ENCODE data around the gene PTGIS. TPM values are rescaled to one million over a fixed set of nuclear protein-coding genes. Genes with fewer than 3 reads are reported as not detected.

The PTGIS gene
- total RNA-seq, 1 experiment from 2014 or later, result not detected

DNA sequence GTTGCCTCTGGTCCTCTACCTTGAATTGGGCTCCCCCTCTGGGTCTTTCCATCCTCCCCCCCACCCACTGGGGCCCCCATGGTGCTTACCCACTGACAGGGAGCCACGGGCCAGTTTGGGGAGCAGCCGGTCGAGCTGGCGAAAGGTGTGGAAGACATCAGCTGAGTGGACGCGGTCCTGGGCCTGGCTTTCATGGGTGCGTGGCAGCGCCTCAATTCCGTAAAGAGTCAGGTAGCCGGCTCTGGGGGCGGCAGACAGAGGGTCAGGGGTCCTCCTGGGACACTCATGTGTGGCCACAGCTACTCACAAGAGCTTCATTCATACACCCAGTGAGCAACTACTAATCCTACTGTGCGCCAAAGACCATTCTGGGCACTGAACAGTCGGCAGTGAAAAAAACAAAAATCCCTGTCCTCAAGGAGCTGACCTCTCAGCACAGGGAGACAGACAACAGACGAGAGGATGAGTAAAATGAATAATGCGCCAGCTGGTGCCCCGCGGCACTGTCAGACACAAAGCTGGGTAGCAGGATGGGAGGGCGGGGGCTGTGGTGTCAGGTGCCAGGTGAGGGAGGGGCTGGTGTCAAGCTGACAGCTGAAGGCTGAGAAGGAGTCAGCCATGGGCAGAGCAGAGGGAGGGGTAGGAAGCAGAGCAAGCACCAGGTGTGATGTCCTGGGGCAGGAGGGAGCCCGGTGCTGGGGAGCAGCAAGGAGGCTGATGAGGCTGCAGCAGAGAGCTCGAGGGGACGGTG is 28.3 kb downstream of the PTGIS start:
- DNase-seq (ENCODE audit: extremely low read depth, low read depth), result no peak

DNA sequence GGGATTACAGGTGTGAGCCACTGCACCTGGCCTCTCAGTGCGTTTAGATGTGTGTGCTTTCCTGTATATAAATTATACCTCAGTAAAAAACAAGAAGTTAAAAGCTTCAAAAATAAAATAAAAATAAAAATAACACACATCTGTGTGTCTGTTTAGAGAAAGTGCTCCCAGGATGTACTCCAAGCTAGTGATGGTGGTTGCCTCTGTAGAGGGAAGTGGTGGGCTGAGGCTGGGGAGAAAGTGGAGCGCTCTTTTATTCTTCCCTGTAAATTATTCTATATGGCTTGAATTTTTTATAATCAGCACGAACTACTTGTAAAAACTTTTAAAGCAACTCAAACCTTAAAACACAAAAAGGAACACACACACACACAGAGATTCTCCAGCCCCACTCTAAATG is 29.0 kb downstream of the PTGIS start:
- no peak for DNase-seq (ENCODE audit: extremely low read depth, low read depth)

DNA sequence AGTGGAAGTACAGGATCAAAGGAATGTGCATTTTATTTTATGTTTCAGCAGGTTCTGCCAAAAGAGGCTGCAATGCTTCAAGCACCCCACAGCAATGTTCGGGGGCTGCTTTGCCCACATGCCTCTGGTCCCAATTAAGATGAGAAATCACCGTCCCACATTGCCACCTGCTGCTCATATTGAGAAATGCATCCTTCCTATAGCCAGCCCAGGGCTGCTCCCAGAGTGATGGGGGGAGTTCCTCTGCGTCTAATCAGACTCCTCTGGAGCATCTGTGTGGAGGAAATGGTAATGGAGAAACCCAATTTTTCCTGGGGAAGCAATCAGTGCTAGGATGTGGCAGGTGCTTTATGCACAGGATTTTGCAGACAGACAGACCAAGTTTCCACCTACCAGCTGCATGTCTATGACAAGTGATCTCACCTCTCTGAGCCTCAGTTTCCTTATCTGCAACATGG is 33.7 kb downstream of the PTGIS start:
- peak; percentile 56 for DNase-seq (ENCODE audit: extremely low read depth, low read depth)

DNA sequence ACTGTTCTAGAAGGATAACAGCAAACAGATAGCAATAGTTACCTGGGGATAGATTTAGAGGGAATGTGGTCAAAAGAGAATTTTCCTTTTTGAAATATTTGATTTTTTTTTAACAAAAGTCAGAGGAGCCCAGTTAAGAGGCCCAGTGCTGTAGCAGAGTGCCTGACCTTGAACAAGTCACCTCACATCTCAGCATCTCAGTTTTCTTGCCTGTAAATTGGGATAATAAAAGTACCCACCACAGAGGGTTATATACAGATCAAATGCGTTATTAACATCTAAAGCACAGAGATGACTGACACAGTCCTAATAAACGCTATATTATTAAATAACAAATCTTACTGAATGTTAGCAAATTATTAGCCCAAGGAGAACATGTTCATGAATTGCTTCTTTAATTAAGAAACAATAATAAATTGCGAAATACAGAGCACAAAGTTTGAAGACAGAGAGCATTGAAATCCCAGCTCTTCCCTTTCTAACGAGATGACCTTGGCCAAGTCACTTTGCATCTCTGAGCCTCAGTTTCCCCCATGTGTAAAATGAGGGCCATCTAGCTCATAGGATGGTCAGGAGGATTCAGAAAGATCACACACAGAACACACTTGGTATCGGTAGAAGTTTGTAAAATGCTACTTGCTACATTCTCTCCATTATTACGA is 35.5 kb downstream of the PTGIS start:
- DNase-seq (ENCODE audit: extremely low read depth, low read depth), result no peak

DNA sequence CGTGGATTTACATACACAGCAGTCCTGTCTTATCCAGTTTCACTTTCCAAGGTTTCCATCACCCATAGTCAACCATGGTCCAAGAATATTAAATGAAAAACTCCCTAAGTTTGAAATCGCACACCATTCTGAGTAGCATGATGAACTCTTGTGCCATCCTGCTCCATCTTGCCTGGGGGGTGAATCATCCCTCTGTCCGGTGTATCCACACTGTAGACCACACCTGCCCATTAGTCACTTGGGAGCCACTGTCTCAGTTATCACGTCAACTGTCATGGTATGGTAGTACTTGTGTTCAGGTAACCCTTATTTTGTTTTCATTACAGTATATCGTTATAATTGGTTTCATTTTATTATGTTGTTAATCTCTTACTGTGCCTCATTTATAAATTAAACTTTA is 38.5 kb downstream of the PTGIS start:
- no peak for DNase-seq (ENCODE audit: extremely low read depth, low read depth)

DNA sequence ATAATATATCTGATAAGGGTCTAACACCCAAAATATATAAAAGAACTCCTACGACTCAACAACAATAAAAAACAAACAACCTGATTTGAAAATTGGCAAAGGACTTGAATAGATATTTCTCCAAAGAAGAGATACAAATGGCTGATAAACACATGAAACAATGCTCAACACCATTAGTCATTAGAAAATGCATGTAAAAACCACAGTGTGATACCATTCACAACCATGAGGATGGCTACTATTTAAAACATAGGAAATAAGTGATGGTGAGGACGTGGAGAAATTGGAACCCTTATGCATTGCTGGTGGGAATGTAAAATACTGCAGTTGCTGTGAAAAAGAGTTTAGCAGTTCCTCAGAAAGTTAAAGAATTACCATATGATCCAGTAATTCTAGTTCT is 41.4 kb downstream of the PTGIS start:
- DNase-seq (ENCODE audit: extremely low read depth, low read depth), result no peak

DNA sequence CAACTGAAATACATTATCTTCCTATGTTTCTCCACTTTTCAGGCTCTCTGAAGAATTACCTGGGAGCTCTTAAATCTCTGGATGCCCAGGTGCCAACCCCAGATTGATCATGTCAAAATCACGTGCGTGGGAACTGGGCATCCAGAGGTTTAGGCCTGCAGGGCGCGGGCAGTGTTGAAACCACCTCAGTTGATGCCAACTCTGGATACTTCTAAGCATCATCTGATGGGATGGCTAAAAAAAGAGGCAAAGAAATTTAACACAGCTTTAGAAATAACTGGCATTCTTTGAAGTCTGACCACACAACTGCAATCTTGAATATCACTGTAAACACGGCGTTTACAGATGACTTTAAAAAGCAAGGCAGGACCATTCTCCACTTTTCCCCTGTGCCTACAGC is 41.9 kb downstream of the PTGIS start:
- DNase-seq (ENCODE audit: extremely low read depth, low read depth), result no peak

DNA sequence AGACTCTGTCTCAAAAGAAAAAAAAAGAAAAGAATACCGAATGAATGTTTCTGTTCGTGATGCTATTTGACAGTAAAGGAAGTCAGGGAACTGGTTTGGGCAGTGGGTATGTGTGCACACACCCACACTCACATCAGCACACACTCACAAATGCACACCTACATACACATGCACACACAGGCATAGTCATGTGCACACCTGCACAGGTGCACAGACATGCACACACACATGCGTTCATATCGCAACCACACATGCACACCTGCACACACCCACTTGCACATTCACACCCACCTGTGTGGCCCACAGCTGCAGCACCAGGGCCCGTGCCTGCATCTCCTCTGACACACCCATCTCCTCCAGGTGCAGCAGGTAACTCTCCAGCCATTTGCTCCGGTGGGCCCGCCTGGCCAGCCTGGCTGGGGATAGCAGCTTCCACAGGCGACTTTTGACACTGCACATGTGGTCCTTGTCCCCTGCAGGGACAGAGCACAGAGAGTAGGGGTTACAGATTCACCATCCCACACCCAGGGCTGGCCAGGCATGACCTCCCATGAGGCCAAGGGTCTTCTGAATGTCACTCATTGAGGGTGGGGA is 44.1 kb downstream of the PTGIS start:
- no peak for DNase-seq (ENCODE audit: extremely low read depth, low read depth)

DNA sequence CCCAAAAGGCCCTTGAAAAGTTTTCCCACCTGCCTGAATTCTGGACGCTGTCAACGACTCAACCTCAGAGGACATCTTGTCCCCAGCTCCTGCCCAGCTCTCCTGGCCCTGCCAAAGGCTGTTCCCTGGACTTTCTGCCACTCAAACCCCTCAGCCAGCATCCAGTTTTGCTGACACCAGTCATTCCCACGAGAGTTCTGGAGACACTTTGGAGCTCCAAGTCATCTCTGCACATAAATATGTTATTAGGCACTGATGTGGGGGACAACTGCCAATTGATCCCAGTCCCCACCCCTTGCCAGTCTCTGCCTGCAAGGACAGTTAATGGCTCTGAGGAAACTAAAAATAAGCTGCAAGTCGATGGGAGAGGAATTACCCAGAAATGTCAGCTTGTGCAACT is 46.6 kb downstream of the PTGIS start:
- no peak for DNase-seq (ENCODE audit: extremely low read depth, low read depth)

DNA sequence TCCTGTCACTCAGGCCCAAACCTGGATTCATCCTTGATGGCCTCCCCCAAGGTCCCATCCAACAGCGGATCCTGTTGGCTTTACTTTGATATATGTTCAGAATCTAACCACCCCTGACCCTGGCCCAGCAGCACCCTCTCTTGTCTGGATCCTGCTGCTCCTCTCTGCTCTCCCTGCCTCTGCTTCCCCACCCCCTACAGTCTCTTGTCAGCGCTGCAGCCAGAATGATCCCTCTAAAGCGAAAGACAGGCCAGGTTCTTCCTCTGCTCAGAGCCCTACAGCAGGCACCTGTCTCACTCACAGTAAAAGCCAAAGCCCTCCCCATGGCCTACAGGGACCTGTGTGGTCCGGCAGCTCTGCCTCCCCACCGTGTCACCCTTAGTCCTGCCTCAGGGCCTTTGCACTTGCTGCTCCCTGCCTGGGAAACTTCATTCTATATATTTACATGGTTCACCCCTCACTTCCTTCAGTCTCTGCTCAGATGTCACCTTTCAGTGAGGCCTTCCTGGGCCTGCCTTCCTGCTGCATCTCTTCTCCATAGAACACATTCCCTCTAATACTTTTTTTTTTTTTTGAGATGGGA is 48.1 kb downstream of the PTGIS start:
- DNase-seq (ENCODE audit: extremely low read depth, low read depth), result no peak

DNA sequence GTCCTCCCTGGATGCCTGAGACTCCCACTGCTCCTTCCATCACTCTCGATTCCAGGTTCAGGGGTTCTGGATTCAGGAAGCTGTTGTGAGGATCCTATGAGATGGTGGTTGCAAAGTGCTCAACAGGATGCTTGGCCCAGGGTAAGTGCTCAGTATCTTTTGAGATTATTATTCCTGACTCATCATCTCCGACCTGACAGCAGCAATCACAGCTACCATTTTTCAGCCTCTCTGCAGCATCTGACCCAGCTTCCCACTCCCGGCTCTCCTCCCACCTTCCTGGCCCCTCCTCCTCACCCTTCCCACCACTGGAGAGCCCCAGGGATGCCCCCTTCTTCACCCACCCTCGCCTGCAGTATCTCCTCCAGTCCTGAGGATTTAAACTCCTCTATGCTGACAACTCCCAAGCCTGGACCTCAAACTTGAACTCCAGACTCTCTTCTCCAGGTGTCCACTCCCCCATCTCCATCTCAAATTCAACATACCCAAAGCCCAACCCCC is 48.7 kb downstream of the PTGIS start:
- DNase-seq (ENCODE audit: extremely low read depth, low read depth), result no peak

DNA sequence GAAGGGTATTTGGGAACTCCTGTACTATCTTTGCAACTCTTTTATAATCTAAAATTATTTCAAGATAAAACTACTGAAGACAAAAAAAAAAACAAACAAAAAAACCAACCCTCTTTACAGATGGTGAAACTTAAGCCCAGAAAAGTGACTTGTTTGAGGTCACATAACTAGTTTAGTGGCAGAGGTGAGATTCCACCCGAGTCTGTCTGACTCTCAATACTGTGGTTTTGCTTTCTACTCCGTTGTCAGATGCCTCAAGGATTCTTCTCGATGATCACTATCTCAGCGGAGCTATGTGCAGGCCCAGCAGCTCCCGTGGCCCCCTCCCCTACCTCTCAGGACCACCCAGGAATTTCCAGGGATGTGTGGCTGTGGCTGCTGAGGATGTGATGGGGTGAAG is 49.4 kb downstream of the PTGIS start:
- no peak for DNase-seq (ENCODE audit: extremely low read depth, low read depth)

DNA sequence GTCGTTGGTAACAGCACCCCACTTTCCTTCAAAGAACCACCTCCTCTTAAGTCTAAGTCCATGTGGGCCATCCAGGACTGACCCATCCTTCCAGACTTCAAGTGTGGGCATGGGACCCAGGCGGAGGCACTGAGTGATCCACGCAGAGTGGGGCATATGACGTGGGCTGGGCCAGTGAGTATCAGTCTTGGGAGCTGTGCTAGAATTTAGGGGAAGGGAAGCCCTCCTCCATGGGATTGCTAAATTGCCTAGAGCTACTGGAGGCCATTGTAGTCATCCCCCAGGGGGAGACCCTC is 50.2 kb downstream of the PTGIS start:
- no peak for DNase-seq (ENCODE audit: extremely low read depth, low read depth)

DNA sequence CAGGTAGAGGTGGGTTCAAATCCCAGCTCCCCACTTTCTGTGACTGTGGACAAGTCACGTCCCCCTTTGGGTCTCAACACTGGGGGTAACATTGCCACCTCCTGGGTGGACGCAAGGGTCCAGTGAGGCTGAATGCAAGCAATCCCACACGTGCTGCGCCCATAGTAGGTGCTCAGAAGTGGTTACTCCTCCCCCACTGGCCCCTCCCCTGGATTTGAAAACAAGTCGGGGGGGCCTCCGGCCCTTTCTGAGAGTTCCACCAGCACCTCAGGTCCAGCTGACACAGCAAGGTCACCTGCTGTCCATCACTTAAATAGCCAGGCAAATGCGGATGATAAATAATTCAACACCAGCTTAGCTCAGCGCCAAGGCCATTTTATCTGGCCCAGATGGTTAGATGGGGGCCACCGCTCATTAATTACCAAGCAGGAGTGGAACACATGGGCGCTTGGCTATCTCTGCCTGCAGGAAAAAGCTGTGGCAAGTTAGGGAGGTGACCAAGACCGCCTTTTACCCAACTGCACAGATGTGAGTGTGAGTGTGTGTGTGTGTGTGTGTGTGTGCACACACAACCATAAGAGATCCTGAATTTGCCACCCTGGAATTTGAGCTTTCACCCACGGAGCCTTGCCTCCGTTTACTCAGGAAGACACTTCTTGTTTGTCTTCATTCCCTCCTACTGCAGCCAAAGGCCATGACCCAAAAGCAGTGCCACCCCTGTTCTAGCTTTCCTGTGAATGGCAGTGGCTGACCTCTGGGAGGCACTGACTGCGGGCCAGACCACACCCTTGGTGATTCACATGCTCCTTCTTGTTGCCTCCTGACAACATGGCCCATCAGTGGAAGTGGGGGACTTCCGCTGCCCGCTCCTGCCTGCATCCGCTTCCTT is 50.8 kb downstream of the PTGIS start:
- no peak for DNase-seq (ENCODE audit: extremely low read depth, low read depth)

DNA sequence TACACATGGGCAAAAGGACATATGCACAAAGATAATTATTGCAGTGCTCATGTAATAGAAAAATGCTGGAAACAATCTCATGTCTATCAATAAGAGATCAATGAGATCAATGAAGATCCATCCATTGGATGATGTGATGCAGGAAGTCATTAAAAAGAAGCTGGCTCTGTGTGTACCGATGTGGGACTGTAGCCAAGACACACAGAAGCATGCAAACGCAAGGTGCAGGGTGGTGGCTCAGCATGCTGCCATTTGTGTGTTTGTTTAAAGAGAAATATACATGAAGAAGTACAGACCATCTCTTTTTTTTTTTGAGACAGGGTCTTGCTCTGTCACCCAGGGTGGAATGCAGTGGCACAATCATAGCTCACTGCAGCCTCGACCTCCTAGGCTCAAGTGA is 52.4 kb downstream of the PTGIS start:
- DNase-seq (ENCODE audit: extremely low read depth, low read depth), result no peak

DNA sequence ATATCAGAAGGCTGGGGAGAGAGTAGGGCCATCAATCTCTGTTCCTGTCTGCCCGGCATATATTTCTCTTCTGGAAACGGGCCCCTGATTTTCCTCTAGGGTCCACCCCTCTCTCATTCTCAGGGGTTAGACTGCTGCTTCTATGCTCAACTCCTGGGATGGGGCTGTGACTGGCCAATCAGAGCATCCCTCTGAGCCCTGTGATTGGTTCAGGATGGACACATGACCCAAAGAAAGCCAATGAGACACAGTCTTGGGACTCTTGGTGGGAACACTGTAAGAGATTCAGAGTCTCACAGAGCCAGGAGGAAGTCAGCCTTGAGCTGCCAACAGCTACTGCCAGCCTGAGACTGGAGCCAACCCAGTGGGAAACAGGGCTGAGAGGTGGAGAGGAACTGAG is 54.4 kb downstream of the PTGIS start:
- no peak for DNase-seq (ENCODE audit: extremely low read depth, low read depth)

DNA sequence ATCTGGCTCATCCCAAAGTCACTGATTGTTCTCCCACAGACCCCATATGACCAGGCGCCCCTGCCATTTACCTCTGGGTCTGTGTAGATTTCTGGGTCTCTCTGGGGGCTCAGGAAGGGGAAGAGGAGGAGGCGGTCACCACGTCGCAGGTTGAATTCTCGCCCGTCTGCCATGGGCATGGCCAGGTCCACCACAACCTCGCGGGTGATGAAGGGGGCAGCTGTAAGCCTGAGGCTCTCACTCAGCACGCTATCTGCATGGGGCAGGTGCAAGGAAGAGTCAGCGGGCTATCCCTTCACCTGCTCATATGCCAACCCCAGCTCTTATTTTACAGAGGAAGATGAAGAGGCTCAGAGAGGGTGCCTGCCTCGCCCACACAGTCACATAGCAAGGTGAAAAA is 54.9 kb downstream of the PTGIS start:
- DNase-seq (ENCODE audit: extremely low read depth, low read depth), result no peak

DNA sequence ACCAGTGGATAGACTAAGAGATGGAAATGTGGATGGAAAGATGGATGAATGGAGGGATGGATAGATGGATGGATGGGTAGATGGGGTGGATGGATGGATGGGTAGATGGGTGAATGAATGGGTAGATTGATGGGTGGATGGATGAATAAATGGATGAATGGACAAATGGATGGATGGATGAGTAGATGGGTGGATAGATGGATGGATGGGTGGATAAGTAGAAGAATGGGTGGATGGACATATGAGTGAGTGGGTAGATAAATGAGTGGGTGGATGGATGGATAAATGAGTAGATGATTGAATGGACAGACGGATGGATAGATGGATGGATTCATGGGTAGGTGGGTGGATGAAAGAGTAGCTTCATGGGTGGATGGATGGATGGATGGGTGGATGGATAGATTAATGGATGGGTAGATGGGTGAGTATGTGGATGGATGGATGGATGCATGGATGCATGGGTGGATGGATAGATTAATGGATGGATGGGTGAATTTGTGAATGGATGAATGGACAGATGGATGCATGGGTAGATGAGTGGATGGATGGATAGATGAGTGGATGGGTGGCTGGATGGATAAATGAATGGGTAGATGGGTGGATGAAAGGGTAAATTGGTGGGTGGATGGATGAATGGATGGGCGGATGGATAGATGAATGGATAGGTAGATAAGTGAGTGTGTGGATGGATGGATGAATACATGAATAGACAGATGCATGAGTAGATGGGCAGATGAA is 56.0 kb downstream of the PTGIS start:
- no peak for DNase-seq (ENCODE audit: extremely low read depth, low read depth)

DNA sequence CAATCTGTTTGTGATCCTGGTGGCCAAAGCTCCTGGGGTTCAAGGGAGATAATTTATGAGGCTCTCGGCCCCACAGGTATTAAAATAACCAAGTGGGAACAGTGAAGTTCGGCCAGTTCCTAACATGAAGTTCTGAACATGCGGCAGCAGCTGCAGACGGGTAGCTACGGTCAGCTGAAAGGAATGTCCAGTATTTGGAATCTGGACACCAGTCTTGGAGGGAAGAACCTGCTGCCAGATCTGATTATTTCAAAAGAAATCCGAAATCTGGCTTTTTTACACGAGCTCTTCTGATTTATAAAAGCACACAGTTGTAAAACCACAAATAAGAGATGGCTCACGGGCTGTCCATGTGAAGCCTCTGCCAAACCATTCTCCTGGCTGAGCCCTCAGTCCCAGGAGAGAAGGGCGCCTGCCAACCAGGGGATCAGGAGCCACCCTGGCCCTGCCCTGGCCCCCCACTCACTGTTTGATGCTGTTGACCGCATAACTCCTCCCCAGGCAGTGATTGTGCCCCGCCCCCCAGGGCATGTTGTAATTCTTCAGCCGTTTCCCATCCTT is 57.3 kb downstream of the PTGIS start:
- DNase-seq (ENCODE audit: extremely low read depth, low read depth), result no peak
